H1 (cell line): ENCODE data around the gene MIEF2. TPM values are rescaled to one million over a fixed set of nuclear protein-coding genes. Genes with fewer than 3 reads are reported as not detected.

ENCODE experiments used
- CTCF ChIP-seq, 3 experiments: IDR thresholded peaks; 1 replicate in 2 of 3; 2 replicates in 1 of 3; pipeline versions ENCODE4 v1.5.1 to v1.6.1; 2011; ENCODE audit warnings: low read length in 3 of 3, mild to moderate bottlenecking in 3 of 3, inconsistent platforms in 2 of 3, low read depth in 1 of 3, moderate library complexity in 1 of 3; ENCODE audit not compliant: insufficient read depth in 1 of 3; ENCODE audit errors: control extremely low read depth in 1 of 3
- polyA plus RNA-seq, 7 experiments: library from polyadenylated mRNA; depleted of rRNA in 3 of 7; stranded (reverse) in 5 of 7; unstranded in 2 of 7; fragments of >200 nt in 5 of 7; fragments of 200-250 nt in 2 of 7; gene quantifications; 1 replicate in 5 of 7; 2 replicates in 1 of 7; 4 replicates in 1 of 7; pipeline versions ENCODE4 v1.2.1 to v1.2.3, GENCODE V29; 2011 to 2013; ENCODE audit warnings: missing spikeins in 2 of 7, mixed read lengths in 2 of 7
- total RNA-seq: library from RNA; stranded (reverse); fragmentation: NEBNext Ultra II Directional; extraction: Animal tissue kit (Norgen Biotek cat#: 25700); gene quantifications from 2 replicates; pipeline ENCODE4 v1.2.1, GENCODE V29; 2021

The MIEF2 gene
- total and polyA plus RNA-seq, 2 of the 8 experiments (the other 6 are each of a cell fraction or from before 2014, with no cell fraction given), result 9.9 to 24.9 TPM

GRCh38 chr17:18280249-18280648 lies 19.8 kb downstream of the MIEF2 start (continued):
- no peak for TF ChIP-seq CTCF (IDR thresholded peaks at IDR 0.05; ENCODE audit: control extremely low read depth in 1 of 3, insufficient read depth in 1 of 3, low read depth in 1 of 3, low read length in 3 of 3)
